Endothelial cell of umbilical vein (primary cell): ENCODE measurements around the gene ZNF557.

Experiments used
- EZH2 ChIP-seq: IDR thresholded peaks from 2 replicates; pipeline ENCODE4 v1.6.1; 2012; ENCODE audit warnings: borderline replicate concordance, low read depth, mild to moderate bottlenecking, moderate library complexity, low read length, inconsistent platforms; ENCODE audit not compliant: severe bottlenecking
- GATA2 ChIP-seq: IDR thresholded peaks from 2 replicates; pipeline ENCODE4 v1.7.0; 2011; ENCODE audit warnings: low read depth, mild to moderate bottlenecking, moderate library complexity, mixed read lengths, low read length; ENCODE audit not compliant: insufficient read length, insufficient read depth
- POLR2A ChIP-seq: IDR thresholded peaks from 2 replicates; pipeline ENCODE4 v1.6.1; 2012; ENCODE audit warnings: low read depth, mild to moderate bottlenecking, control low read depth, low read length
- POLR2AphosphoS5 ChIP-seq: IDR thresholded peaks from 2 replicates; pipeline ENCODE4 v1.6.1; 2012; ENCODE audit warnings: low read depth, mild to moderate bottlenecking, control low read depth, low read length, moderate library complexity; ENCODE audit not compliant: insufficient read depth
- TF ChIP-seq, protein P1 (sequence below), 2 donors: IDR thresholded peaks; 1 replicate in 1 of 2; 2 replicates in 1 of 2; pipeline ENCODE4 v1.5.1; 2011; ENCODE audit warnings: low read length in 2 of 2, mild to moderate bottlenecking in 2 of 2, moderate library complexity in 2 of 2, control low read depth in 1 of 2, inconsistent platforms in 1 of 2, low read depth in 1 of 2; ENCODE audit not compliant: insufficient read depth in 1 of 2; ENCODE audit errors: extremely low read depth in 1 of 2

DNA sequence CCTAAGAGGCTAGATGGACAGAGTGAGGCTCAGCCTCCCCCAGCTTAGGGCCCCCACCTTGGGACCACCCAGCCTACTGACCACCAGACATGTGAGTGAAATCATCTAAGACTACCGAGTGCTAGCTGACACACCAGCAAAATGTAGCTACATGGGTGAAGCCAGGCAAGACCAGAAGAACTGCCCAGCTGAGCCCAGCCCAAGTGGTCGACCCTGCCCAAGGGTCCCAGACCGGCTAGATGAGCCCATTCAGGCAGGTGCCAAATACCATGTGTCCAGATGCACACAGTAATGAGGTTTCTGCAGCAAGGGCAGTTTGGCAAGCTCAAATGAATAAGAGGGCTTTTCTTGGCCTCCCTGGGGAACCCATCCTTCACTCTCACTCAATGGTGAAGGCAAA, 56.6 kb downstream of the ZNF557 start:
- TF ChIP-seq POLR2A: no peak
- TF ChIP-seq, protein P1, sequence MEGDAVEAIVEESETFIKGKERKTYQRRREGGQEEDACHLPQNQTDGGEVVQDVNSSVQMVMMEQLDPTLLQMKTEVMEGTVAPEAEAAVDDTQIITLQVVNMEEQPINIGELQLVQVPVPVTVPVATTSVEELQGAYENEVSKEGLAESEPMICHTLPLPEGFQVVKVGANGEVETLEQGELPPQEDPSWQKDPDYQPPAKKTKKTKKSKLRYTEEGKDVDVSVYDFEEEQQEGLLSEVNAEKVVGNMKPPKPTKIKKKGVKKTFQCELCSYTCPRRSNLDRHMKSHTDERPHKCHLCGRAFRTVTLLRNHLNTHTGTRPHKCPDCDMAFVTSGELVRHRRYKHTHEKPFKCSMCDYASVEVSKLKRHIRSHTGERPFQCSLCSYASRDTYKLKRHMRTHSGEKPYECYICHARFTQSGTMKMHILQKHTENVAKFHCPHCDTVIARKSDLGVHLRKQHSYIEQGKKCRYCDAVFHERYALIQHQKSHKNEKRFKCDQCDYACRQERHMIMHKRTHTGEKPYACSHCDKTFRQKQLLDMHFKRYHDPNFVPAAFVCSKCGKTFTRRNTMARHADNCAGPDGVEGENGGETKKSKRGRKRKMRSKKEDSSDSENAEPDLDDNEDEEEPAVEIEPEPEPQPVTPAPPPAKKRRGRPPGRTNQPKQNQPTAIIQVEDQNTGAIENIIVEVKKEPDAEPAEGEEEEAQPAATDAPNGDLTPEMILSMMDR (IDR thresholded peaks at IDR 0.05; ENCODE audit: extremely low read depth in 1 of 2, insufficient read depth in 1 of 2, low read depth in 1 of 2, low read length in 2 of 2): no peak
- no peak for TF ChIP-seq POLR2AphosphoS5
- no peak for TF ChIP-seq EZH2
- TF ChIP-seq GATA2: no peak
